Lower lobe of right lung (tissue), 2 donors: ENCODE results near the gene SCLY. TPM values are rescaled to one million over a fixed set of nuclear protein-coding genes. Genes with fewer than 3 reads are reported as not detected.

Experiments
- ATAC-seq, 2 donors: fragments of 200-7000 bp; cut with Tn5 transposase; one replicate each; pipeline ENCODE4 v1.9.1; 2020 to 2022; ENCODE audit warnings: mild to moderate bottlenecking in 2 of 2, moderate library complexity in 2 of 2
- DNase-seq: peaks from one replicate; pipeline ENCODE4 v3.0.0-alpha.2; 2020
- H3K27ac ChIP-seq: fragments of 200-600 bp; one replicate; pipeline ENCODE4 v1.8.0; 2022
- H3K27me3 ChIP-seq: fragments of 200-600 bp; one replicate; pipeline ENCODE4 v1.8.0; 2022; ENCODE audit warnings: low read depth
- H3K36me3 ChIP-seq: fragments of 200-600 bp; one replicate; pipeline ENCODE4 v1.8.0; 2022; ENCODE audit warnings: mild to moderate bottlenecking
- H3K4me1 ChIP-seq: fragments of 200-600 bp; one replicate; pipeline ENCODE4 v1.8.0; 2022
- H3K4me3 ChIP-seq: fragments of 200-600 bp; one replicate; pipeline ENCODE4 v1.8.0; 2022; ENCODE audit warnings: mild to moderate bottlenecking
- H3K9me3 ChIP-seq: fragments of 200-600 bp; one replicate; pipeline ENCODE4 v1.8.0; 2022
- intact Hi-C: fragments of 100-400 bp; cut with DNase I; formaldehyde crosslinking; loops from one replicate; pipeline ENCODE4 v1.11.0; 2022
- total RNA-seq: library from RNA; stranded (reverse); fragmentation: NEBNext Ultra II Directional; extraction: Animal tissue kit (Norgen Biotek cat#: 25700); gene quantifications from one replicate; pipeline ENCODE4 v1.2.1, GENCODE V29; 2021
- TF ChIP-seq, protein P1 (sequence below): fragments of 200-600 bp; IDR thresholded peaks from one replicate; pipeline ENCODE4 v1.8.0; 2022; ENCODE audit warnings: antibody characterized with exemption, mild to moderate bottlenecking
- donor health status: DM: no; HTN: yes; CAD: no; lungs with severe emphysema.

Gene SCLY
- total RNA-seq, 1 donor from 2014 or later, result 12.4 TPM

DNA sequence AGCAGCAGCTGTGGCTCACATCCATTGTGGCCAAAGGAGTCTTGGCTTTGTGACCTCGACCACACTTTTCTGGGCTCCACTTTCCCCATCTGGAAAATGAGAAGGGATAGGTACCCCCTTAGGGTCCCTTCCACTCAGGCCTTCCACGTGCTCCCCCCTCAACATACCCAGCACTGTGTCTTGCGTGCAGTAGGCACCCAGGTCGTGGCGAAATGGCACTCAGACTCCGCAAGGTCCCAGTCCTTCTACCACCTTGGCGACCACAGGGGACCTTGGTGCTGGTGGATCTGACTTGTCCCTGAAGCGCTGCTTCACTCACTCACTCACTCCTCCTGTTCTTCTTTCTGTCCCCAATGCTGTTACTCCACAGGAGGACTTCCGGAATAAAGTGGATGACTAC, 19.9 kb upstream of the SCLY start:
- ATAC-seq (no peak), DNase-seq (no peak)
- Histone ChIP-seq H3K4me1 (no peaks in the 10 kb centered on the region), H3K27ac (no peak overlapping the region), H3K36me3 (peaks cover 75% of the 10 kb centered on the region), H3K9me3 (no peaks in the 10 kb centered on the region), H3K27me3 (no peaks in the 10 kb centered on the region), H3K4me3 (no peak overlapping the region)
- intact Hi-C loops, result no loop called here
- TF ChIP-seq, protein P1, sequence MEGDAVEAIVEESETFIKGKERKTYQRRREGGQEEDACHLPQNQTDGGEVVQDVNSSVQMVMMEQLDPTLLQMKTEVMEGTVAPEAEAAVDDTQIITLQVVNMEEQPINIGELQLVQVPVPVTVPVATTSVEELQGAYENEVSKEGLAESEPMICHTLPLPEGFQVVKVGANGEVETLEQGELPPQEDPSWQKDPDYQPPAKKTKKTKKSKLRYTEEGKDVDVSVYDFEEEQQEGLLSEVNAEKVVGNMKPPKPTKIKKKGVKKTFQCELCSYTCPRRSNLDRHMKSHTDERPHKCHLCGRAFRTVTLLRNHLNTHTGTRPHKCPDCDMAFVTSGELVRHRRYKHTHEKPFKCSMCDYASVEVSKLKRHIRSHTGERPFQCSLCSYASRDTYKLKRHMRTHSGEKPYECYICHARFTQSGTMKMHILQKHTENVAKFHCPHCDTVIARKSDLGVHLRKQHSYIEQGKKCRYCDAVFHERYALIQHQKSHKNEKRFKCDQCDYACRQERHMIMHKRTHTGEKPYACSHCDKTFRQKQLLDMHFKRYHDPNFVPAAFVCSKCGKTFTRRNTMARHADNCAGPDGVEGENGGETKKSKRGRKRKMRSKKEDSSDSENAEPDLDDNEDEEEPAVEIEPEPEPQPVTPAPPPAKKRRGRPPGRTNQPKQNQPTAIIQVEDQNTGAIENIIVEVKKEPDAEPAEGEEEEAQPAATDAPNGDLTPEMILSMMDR, result no peak

GRCh38 chr2:238042090-238042489, 18.7 kb upstream of the SCLY start:
- Histone ChIP-seq H3K9me3 (no peaks in the 10 kb centered on the region), H3K4me1 (no peaks in the 10 kb centered on the region), H3K27me3 (no peaks in the 10 kb centered on the region), H3K4me3 (no peak overlapping the region), H3K27ac (no peak overlapping the region), H3K36me3 (peaks cover 64% of the 10 kb centered on the region)
- intact Hi-C loops, result no loop called here
- no peak for ATAC-seq
- DNase-seq, result no peak
- TF ChIP-seq, protein P1, result no peak

DNA sequence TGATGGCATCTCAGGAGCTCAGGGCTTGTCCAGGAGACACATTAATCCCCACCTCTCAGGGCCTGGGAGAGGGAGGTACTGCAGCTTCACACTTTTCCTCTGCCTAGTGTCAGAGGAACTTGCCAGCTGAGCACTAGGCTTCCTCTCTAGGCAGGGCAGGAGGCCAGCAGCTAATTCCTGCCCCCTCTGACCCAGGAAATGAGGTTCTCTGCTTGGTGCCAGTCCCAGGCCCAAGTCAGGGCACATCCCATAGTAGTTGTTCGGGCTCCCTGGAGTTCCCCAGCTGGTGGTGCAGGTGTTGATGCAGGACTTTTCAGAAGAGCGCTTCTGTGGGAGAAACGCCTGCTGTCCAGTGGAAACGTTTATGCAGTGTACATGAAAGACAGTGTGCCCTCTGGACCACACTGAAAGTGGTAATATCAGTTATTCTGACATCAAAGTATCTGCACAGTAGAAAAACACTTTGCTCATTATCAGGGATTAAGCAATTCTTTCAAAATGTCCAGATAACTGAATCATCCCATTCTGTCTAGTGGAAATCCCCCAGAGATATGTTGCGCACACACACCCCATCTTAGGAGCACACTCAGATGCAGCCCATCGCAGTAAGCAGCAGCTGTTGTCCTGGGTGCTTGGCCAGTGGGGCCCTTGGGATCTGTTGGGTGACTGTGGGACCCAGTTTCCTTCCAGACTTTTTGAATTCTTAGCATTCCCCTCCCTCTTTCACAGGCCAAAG, 17.8 kb upstream of the SCLY start:
- ATAC-seq, result no peak
- Histone ChIP-seq H3K4me1 (no peaks in the 10 kb centered on the region), H3K36me3 (peaks cover 56% of the 10 kb centered on the region), H3K4me3 (no peak overlapping the region), H3K27me3 (no peaks in the 10 kb centered on the region), H3K9me3 (peaks cover 1% of the 10 kb centered on the region), H3K27ac (no peak overlapping the region)
- TF ChIP-seq, protein P1, result no peak
- DNase-seq, result no peak
- intact Hi-C loops, result no loop called here

DNA sequence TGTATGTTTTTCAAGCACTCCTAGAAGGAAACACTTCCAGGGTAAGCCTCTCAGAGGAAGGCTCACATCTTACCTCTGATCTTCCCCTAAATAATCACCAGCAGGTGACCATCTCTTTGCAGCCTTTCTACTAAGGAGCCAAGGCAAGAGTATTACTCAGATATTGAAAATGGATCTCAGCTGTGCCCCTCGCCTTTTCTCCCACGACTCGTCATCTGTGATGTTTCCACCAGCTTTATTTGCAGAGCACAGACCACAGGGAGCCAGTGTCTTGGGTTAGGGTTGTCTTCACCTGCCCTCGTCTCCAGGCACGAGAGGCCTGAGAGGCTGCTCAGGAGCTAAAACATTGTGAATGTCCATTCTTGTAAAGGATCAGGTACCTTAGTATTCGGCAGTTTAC, 16.9 kb upstream of the SCLY start:
- no peak for DNase-seq
- Histone ChIP-seq H3K27ac (no peak overlapping the region), H3K27me3 (no peaks in the 10 kb centered on the region), H3K4me3 (no peak overlapping the region), H3K36me3 (peaks cover 49% of the 10 kb centered on the region), H3K4me1 (no peaks in the 10 kb centered on the region), H3K9me3 (peaks cover 9% of the 10 kb centered on the region)
- TF ChIP-seq, protein P1, result no peak
- intact Hi-C loops, result no loop called here
- ATAC-seq, result no peak

GRCh38 chr2:238045575-238045974, 15.2 kb upstream of the SCLY start:
- TF ChIP-seq, protein P1, result no peak
- Histone ChIP-seq H3K4me1 (no peaks in the 10 kb centered on the region), H3K27me3 (no peaks in the 10 kb centered on the region), H3K9me3 (peaks cover 10% of the 10 kb centered on the region), H3K27ac (no peak overlapping the region), H3K4me3 (no peak overlapping the region), H3K36me3 (peaks cover 34% of the 10 kb centered on the region)
- ATAC-seq (no peak), DNase-seq (no peak)
- intact Hi-C loops, result no loop called here
